ENCODE results near the gene PHLDB2. TPM values are rescaled to one million over a fixed set of nuclear protein-coding genes. Genes with fewer than 3 reads are reported as not detected.

The PHLDB2 gene
- total RNA-seq, 1 experiment from 2014 or later: 143 TPM

DNA sequence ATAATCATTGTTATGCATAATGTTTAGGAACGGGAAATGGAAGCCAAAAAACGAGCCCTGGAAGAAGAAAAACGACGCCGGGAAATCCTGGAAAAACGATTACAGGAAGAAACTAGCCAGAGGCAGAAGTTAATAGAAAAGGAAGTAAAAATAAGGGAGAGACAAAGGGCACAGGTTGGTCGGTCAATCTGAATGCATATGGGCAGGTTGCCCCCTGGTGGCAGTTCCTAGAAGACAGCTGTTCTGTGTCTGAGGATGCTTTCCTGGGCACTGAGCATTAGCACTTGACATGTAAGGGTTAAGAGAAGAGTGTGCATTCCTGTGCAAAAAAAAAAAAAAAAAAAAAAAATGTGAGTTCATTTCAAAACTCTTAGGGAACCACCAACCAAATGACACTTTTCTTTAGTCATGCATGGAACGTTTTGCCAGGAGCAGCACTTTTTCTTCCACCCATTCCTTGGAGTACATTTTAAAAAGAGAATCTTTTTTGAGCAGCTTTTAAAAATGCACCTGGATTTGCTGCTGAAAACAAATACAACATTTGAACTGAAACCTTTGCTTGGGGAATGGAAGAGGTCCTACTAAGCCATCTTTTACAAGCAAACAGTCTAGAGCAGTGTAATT is 108.7 kb downstream of the PHLDB2 start (continued):
- TF ChIP-seq, protein P1, sequence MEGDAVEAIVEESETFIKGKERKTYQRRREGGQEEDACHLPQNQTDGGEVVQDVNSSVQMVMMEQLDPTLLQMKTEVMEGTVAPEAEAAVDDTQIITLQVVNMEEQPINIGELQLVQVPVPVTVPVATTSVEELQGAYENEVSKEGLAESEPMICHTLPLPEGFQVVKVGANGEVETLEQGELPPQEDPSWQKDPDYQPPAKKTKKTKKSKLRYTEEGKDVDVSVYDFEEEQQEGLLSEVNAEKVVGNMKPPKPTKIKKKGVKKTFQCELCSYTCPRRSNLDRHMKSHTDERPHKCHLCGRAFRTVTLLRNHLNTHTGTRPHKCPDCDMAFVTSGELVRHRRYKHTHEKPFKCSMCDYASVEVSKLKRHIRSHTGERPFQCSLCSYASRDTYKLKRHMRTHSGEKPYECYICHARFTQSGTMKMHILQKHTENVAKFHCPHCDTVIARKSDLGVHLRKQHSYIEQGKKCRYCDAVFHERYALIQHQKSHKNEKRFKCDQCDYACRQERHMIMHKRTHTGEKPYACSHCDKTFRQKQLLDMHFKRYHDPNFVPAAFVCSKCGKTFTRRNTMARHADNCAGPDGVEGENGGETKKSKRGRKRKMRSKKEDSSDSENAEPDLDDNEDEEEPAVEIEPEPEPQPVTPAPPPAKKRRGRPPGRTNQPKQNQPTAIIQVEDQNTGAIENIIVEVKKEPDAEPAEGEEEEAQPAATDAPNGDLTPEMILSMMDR (IDR thresholded peaks at IDR 0.05 in 2 of 3, conservative IDR thresholded peaks at IDR 0.05 in 1 of 3; ENCODE audit: borderline replicate concordance in 1 of 3, insufficient read depth in 1 of 3, low read depth in 2 of 3, low read length in 2 of 3): peak; percentile 94 to 98 (median 96)
- TF ChIP-seq ZNF274 (IDR thresholded peaks at IDR 0.05; ENCODE audit: low read depth, low read length) (no peak), FOSL1 (IDR thresholded peaks at IDR 0.05; ENCODE audit: low read depth) (no peak), YY1 (IDR thresholded peaks at IDR 0.05; ENCODE audit: extremely low read depth, insufficient replicate concordance, low read depth, low read length) (no peak), EZH2 (IDR thresholded peaks at IDR 0.05) (no peak), EGR1 (IDR thresholded peaks at IDR 0.05; ENCODE audit: low read depth) (no peak), POLR2AphosphoS5 (IDR thresholded peaks at IDR 0.05; ENCODE audit: low read depth, low read length) (peak; percentile 64), CBX3 (IDR thresholded peaks at IDR 0.05; ENCODE audit: low read depth) (peak; percentile 83)
- TF ChIP-seq, protein P2, sequence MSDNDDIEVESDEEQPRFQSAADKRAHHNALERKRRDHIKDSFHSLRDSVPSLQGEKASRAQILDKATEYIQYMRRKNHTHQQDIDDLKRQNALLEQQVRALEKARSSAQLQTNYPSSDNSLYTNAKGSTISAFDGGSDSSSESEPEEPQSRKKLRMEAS (IDR thresholded peaks at IDR 0.05): no peak

DNA sequence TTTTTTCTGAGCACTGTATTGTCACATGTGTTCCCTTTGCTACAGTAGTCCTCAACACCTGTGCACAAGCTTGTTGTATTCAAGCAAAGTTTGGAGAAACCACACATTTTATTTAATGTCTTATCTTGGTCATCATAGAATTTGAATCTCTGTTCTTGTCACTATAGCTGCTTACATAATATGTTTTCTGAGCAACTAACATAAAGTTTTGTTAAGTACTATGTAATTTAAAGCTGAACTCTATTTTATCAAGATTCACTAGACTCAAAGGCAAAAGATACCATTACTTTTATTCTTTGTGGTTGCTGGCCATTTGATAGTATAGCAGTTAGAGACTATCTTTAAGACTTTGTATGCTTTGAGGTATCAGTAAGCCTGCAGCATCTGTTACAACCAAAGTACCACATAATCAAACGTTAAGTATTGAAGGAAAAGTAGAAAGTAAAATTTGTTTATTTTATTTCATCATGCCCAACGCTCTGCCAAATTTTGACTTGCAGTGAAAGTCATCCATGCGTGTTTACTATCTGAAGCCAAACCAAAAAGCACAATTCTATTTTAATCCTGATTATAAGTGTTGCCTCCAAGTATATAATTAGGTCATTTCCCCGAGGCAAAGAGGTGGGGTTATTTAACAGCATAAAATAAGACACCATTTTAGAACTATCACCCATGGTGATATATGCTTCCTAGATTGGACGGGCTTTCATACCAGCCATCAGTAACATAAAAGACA is 109.4 kb downstream of the PHLDB2 start:
- H3K79me2 ChIP-seq (ENCODE audit: insufficient read depth, low read length): peaks cover 3% of the 10 kb centered on the region; the same call in 1 of the 2 replicates
- no peak for TF ChIP-seq EGR1 (IDR thresholded peaks at IDR 0.05; ENCODE audit: low read depth)
- no peak for TF ChIP-seq EZH2 (IDR thresholded peaks at IDR 0.05)
- TF ChIP-seq TCF7L2 (IDR thresholded peaks at IDR 0.05; ENCODE audit: borderline replicate concordance, extremely low read depth, insufficient read depth, insufficient read length): no peak
- TF ChIP-seq SRF (IDR thresholded peaks at IDR 0.05; ENCODE audit: low read depth): 0 out of 2 replicates have a peak, but pooled peaks have one; percentile 5
- TF ChIP-seq CBX3 (IDR thresholded peaks at IDR 0.05; ENCODE audit: low read depth): no peak
- TF ChIP-seq SIN3A (IDR thresholded peaks at IDR 0.05; ENCODE audit: low read depth): no peak
- H3K9me3 ChIP-seq (ENCODE audit: control insufficient read depth in 1 of 2, insufficient read depth in 1 of 2, low read depth in 1 of 2, low read length in 2 of 2): no peaks in the 10 kb centered on the region
- ChIA-PET POLR2A (interaction anchor here (1.1 to 3.1 kb wide), 5 partner anchors 10 to 49 kb away, joined by 4 to 24 read pairs (median 5); partner anchors contain the start of gene ABHD10), CTCF (interaction anchor here (0.6 to 6.0 kb wide), 29 partner anchors 8 to 299 kb away, joined by 3 to 48 read pairs (median 5); partner anchors contain the start of gene ABHD10), RAD21 (ENCODE audit: low non-redundant PET in 1 of 2, low total read pairs in 2 of 2, uncharacterized antibody in 2 of 2, unreplicated experiment in 2 of 2) (interaction anchor here (0.6 to 2.8 kb wide), 10 partner anchors 8 to 251 kb away, joined by 3 to 17 read pairs (median 5); partner anchors contain the start of gene ABHD10 (in 1 of the 2))
- H3K27me3 ChIP-seq (ENCODE audit: insufficient read depth, low read length): no peaks in the 10 kb centered on the region
- H3K9ac ChIP-seq (ENCODE audit: low read length): peak overlapping the region; percentile 0; the same call in 1 of the 2 replicates
- peaks cover 25 to 45% of the 10 kb centered on the region in 2 experiments for H3K4me1 ChIP-seq (ENCODE audit: control insufficient read depth in 1 of 2, insufficient read depth in 2 of 2, low read length in 2 of 2)
- no TSS peak for BruUV-seq (replicated peaks)
- H3K27ac ChIP-seq (ENCODE audit: low read depth, low read length): peak overlapping the region; percentile 85
- peaks cover 21 to 40% of the 10 kb centered on the region in 2 experiments; a peak in 3 of 4 replicates for H3K36me3 ChIP-seq (ENCODE audit: control insufficient read depth in 1 of 2, insufficient read depth in 2 of 2, low read length in 2 of 2)
- intact Hi-C loops (cut with micrococcal nuclease): no loop called here
- H3K9me2 ChIP-seq (ENCODE audit: insufficient read depth): no peaks in the 10 kb centered on the region
- no peak overlapping the region for H3K4me2 ChIP-seq (ENCODE audit: low read length)
- no peak overlapping the region for H3K4me3 ChIP-seq (replicated peaks in 1 of 2; ENCODE audit: low read depth in 1 of 2, low read length in 2 of 2)
- H2AFZ ChIP-seq (ENCODE audit: low read depth, low read length, poor library complexity, severe bottlenecking): no peak overlapping the region
- no peak for ATAC-seq
- H4K20me1 ChIP-seq (ENCODE audit: insufficient read depth): no peaks in the 10 kb centered on the region
- DNase-seq (ENCODE audit: low read depth, low spot score): no peak
